ENCODE results near the gene METAP1D.

Gene METAP1D

DNA sequence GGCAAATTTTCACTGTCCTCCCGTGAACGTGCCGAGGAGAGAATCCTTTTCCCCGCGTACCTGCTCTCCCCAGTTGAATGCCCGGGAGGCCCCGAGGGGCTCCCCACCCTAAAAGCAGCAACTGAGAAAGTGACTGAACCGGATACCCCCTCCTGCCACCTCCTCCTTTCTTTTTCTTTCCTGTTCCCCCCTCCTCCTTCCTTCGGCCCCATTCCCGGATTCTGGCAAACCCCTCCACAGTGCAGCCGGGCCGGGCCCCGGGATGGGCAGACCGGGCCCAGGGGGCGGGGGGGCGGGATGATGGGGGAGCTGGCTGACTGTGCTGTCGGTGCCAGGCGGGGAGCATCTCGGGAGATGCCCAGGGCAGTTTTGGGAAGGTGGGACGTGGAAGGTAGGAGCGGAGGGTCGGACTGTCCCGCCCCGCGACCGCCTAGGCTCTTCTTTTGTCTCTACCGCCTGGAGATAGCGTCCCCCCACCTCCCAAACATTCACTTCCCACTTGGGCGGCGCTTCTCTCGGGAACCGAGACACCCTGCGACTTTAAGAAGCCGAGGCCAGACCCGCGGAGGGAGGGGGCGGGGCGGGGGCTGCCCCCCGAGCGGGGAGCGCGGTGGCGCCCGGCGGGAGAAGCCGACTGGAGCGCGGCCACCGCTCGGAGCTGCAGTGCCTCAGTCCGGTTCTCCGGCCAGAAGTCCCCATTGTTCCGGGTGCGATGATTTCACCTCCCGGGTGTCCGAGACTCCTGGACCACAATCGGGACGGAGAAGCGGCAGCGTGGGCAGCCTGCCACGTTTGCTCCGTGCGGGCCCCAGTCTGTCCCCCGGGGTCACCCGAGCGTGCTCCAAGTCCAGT, 94.8 kb downstream of the METAP1D start:
- peak overlapping the region; percentile 50 for H3K4me3 ChIP-seq (ENCODE audit: low read length)
- DNase-seq (ENCODE audit: low read depth): no peak
- TF ChIP-seq, protein P1, sequence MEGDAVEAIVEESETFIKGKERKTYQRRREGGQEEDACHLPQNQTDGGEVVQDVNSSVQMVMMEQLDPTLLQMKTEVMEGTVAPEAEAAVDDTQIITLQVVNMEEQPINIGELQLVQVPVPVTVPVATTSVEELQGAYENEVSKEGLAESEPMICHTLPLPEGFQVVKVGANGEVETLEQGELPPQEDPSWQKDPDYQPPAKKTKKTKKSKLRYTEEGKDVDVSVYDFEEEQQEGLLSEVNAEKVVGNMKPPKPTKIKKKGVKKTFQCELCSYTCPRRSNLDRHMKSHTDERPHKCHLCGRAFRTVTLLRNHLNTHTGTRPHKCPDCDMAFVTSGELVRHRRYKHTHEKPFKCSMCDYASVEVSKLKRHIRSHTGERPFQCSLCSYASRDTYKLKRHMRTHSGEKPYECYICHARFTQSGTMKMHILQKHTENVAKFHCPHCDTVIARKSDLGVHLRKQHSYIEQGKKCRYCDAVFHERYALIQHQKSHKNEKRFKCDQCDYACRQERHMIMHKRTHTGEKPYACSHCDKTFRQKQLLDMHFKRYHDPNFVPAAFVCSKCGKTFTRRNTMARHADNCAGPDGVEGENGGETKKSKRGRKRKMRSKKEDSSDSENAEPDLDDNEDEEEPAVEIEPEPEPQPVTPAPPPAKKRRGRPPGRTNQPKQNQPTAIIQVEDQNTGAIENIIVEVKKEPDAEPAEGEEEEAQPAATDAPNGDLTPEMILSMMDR (IDR thresholded peaks at IDR 0.05; ENCODE audit: insufficient read depth, low read depth, low read length, missing control alignments): no peak

DNA sequence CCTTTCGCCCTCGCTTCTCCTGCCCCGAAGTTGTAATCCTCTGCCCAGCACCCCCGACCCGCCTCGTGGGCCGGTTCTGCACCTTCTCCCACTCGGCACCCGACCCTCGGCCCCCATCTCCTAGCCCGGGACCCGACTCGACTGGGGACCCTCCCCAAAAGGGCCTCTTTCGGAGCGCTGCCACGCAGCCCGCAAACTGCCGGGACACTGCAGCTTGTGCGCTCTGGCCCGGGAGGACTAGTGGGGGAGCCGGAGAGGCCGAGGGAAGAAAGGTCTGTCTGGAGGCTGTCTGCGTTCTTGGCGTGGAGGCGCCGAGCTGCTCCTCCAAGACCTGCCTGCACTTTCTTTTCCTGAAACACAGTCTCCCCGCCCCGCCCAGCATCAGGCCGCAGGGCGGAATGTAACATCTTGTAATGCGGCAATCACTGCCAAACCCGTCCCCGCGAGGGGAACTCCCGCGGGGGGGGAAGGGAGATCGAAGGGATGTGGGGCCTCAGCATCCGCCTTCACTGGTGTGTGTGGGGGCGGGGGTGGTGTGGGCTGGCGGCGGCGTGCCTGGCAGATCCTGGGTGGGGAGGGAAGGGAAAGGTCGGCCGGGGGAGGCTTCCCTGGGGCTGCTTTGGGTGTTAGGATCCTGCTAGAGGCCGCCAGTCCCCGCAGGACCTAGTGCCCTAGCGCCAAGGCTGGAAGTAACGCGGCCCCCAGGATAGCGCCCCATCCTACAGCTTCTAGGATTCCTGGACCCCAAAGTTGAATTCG, 95.6 kb downstream of the METAP1D start:
- TF ChIP-seq, protein P1 (IDR thresholded peaks at IDR 0.05; ENCODE audit: insufficient read depth, low read depth, low read length, missing control alignments): no peak
- H3K4me3 ChIP-seq (ENCODE audit: low read length): peak overlapping the region; percentile 50
- DNase-seq (ENCODE audit: low read depth): peak; percentile 91

DNA sequence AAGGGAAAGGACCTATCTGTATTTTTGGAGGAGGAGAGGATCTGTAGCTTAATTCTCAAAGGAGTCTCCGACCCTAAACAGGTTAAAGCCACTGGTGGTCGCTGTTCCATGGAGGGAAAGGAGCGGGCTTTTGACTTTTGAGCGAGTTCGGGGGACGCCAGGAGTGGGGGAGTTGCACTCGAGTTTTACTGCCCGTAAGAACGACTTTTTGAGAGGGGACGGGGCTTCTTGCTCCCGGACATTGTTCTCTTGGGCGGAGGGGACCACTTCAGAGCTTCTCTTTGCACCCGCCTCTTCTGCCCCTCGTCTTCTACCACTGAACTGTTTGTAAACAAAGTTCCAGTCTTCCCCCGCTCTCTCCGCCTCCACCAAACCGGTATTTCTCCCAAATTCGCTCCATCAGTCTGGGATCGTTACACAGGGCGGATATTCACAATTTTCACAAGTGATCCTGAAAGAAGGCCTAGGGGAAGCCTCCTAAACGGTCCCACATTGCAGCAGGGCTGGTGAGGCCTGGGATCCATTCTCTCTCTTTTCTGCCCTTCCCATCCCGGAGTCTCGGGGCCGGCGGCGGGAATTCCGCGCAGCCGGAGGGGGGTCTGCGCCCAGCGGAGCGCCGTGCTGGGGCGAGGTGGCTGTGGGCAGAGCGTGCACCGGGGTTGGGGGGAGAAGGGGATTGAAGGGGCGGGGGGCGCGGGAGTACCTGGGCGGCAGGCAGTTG, 96.3 kb downstream of the METAP1D start:
- TF ChIP-seq, protein P1 (IDR thresholded peaks at IDR 0.05; ENCODE audit: insufficient read depth, low read depth, low read length, missing control alignments): no peak
- H3K4me3 ChIP-seq (ENCODE audit: low read length): peak overlapping the region; percentile 50
- no peak for DNase-seq (ENCODE audit: low read depth)

- peak overlapping the region; percentile 37 for H3K4me3 ChIP-seq (ENCODE audit: low read length)
- TF ChIP-seq, protein P1 (IDR thresholded peaks at IDR 0.05; ENCODE audit: insufficient read depth, low read depth, low read length, missing control alignments): no peak
- DNase-seq (ENCODE audit: low read depth): peak; percentile 95
These were observed 97.1 kb downstream of the METAP1D start for GRCh38 chr2:172096626-172097547.

DNA sequence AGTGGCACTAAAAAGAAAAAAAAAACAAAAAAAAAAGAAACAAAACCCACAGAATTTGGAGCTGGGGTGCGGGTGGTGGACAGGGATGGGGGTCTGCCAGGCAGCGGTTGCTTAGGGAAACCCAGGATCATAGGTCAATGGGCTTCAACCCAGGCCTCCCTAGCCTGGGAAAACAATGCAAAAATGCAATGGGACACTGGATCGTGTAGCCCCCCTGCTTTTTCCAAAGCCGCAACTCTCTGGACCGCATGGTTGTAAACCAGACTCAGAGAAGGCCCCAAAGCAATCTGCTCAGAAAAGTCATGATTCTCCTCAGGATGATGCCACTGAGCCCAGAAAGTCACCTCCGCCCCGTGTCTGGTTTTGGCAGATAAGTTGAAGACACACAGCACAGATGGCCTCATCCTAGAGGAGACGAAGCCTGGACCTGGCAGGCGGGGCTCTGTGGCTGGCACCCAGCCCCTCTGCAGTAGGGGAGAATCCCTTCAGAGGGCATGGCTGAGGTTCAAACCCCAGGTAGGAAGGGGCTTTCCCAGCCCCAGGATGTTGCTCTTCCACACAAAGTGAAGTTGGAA, 97.9 kb downstream of the METAP1D start:
- TF ChIP-seq, protein P1 (IDR thresholded peaks at IDR 0.05; ENCODE audit: insufficient read depth, low read depth, low read length, missing control alignments): no peak
- no peak overlapping the region for H3K4me3 ChIP-seq (ENCODE audit: low read length)
- peak; percentile 39 for DNase-seq (ENCODE audit: low read depth)

DNA sequence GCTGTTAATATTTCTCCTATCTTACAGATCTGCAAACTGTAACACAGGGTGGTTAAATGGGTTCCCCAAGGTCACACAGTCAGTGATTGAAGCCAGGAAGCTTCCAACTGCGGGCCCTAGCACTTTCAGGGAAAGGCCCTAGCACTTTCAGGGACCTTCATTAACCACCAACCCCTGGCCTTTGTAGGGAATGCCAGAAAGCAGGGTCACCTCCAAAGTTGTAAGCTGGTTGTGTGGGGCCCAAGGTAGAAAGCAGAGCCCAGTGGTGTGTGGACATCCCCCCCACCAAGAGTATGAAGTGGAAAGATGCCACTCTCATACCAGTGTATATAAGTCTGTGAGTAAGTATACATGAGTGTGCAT, 98.5 kb downstream of the METAP1D start:
- no peak overlapping the region for H3K4me3 ChIP-seq (ENCODE audit: low read length)
- TF ChIP-seq, protein P1 (IDR thresholded peaks at IDR 0.05; ENCODE audit: insufficient read depth, low read depth, low read length, missing control alignments): no peak
- DNase-seq (ENCODE audit: low read depth): no peak
